GM12878 (cell line): Measurements from ENCODE around the gene SLC25A51. TPM values are rescaled to one million over a fixed set of nuclear protein-coding genes. Genes with fewer than 3 reads are reported as not detected.

Experiments used
- ATAC-seq: fragments of 200-7000 bp; cut with Tn5 transposase; 3 replicates; pipeline ENCODE4 v1.9.1; 2020; ENCODE audit warnings: mild to moderate bottlenecking, moderate library complexity
- BruUV-seq: library from RNA; stranded (reverse); fragments of 400-500 nt; replicated peaks from 2 replicates; lab custom pipeline; 2021; lab: Mats Ljungman, UMichigan
- CTCF ChIA-PET: fragments of 300-600 bp; sonication (Branson Sonifier 250); formaldehyde crosslinking; extraction: SDS; loops from one replicate; lab custom pipeline; 2021; ENCODE audit warnings: inconsistent platforms; lab: Yijun Ruan, JAX
- POLR2A ChIA-PET: fragments of 350-600 bp; formaldehyde crosslinking; extraction: SDS; loops from one replicate; lab custom pipeline; 2021; ENCODE audit warnings: inconsistent platforms; lab: Charles Lee
- RAD21 ChIA-PET: fragments of 300-600 bp; sonication (Branson Sonifier 250); formaldehyde crosslinking; loops from one replicate; lab custom pipeline; 2023; ENCODE audit warnings: antibody characterized with exemption; ENCODE audit not compliant: unreplicated experiment; lab: Charles Lee
- SMC1A ChIA-PET: fragments of 300-600 bp; sonication (Branson Sonifier 250); formaldehyde crosslinking; loops from one replicate; lab custom pipeline; 2023; ENCODE audit not compliant: unreplicated experiment, uncharacterized antibody; lab: Charles Lee
- DNase-seq: peaks from one replicate; pipeline ENCODE4 v3.0.0-alpha.2; 2011; ENCODE audit warnings: low read depth, low spot score
- FAIRE-seq: peaks from 3 replicates; lab custom pipeline; 2011; peaks lifted over from hg19 to GRCh38; lab: Jason Lieb, UNC
- H2AFZ ChIP-seq: 2 replicates; pipeline ENCODE4 v1.6.0; 2011; ENCODE audit warnings: low read depth, low read length, control low read depth; ENCODE audit not compliant: control insufficient read depth
- H3K27ac ChIP-seq: 2 replicates; pipeline ENCODE4 v1.5.1; 2011; ENCODE audit warnings: control low read depth; ENCODE audit not compliant: control insufficient read depth, insufficient read depth
- H3K27me3 ChIP-seq, 2 experiments: replicated peaks in 1 of 2; 2 replicates each; pipeline versions ENCODE4 v1.6.0 to v1.6.1; 2011; ENCODE audit warnings: low read length in 1 of 2; ENCODE audit not compliant: control insufficient read depth in 2 of 2, insufficient read depth in 2 of 2
- H3K36me3 ChIP-seq, 2 experiments: 2 replicates each; pipeline ENCODE4 v1.5.1; 2011; ENCODE audit warnings: low read length in 1 of 2; ENCODE audit not compliant: control insufficient read depth in 2 of 2, insufficient read depth in 2 of 2
- H3K4me1 ChIP-seq: 2 replicates; pipeline ENCODE4 v1.6.1; 2011; ENCODE audit warnings: mild to moderate bottlenecking, low read length, moderate library complexity, mixed read lengths; ENCODE audit not compliant: control insufficient read depth, insufficient read depth
- H3K4me2 ChIP-seq: 2 replicates; pipeline ENCODE4 v1.6.0; 2011; ENCODE audit warnings: control low read depth; ENCODE audit not compliant: control insufficient read depth, insufficient read depth
- H3K4me3 ChIP-seq: fragments of 200-600 bp; sonication (generic); 2 replicates; pipeline ENCODE4 v1.5.1; 2016
- H3K79me2 ChIP-seq: 2 replicates; pipeline ENCODE4 v1.6.0; 2011; ENCODE audit warnings: low read length; ENCODE audit not compliant: control insufficient read depth, insufficient read depth
- H3K9ac ChIP-seq: 2 replicates; pipeline ENCODE4 v1.8.0; 2011; ENCODE audit warnings: low read length, control low read depth, mixed read lengths; ENCODE audit not compliant: control insufficient read depth, insufficient read depth
- H3K9me3 ChIP-seq: replicated peaks from 3 replicates; pipeline ENCODE4 v1.5.1; 2011; ENCODE audit warnings: mild to moderate bottlenecking, low read length; ENCODE audit not compliant: control insufficient read depth, insufficient read depth
- H4K20me1 ChIP-seq: 2 replicates; pipeline ENCODE4 v1.6.0; 2011; ENCODE audit not compliant: control insufficient read depth, insufficient read depth
- ATF2 ChIP-seq: IDR thresholded peaks from 2 replicates; pipeline ENCODE4 v1.6.1; 2012; ENCODE audit warnings: low read length, inconsistent platforms
- BCLAF1 ChIP-seq: fragments of 450-650 bp; IDR thresholded peaks from 2 replicates; pipeline ENCODE4 v1.6.1; 2017; ENCODE audit warnings: antibody characterized with exemption, mild to moderate bottlenecking, moderate library complexity
- CHD1 ChIP-seq: IDR thresholded peaks from 2 replicates; pipeline ENCODE4 v1.6.1; 2012; ENCODE audit warnings: low read depth, low read length, improper control_type of control experiment
- CREB1 ChIP-seq: IDR thresholded peaks from 2 replicates; pipeline ENCODE4 v1.6.1; 2012; ENCODE audit warnings: low read depth, mild to moderate bottlenecking, inconsistent platforms
- FOXK2 ChIP-seq: fragments of 450-650 bp; IDR thresholded peaks from 2 replicates; pipeline ENCODE4 v1.6.1; 2017; ENCODE audit warnings: mild to moderate bottlenecking, moderate library complexity
- NBN ChIP-seq: fragments of 450-650 bp; IDR thresholded peaks from 2 replicates; pipeline ENCODE4 v1.6.1; 2016
- NFYA ChIP-seq: IDR thresholded peaks from 2 replicates; pipeline ENCODE4 v1.6.1; 2011; ENCODE audit warnings: low read depth, mild to moderate bottlenecking, low read length, improper control_type of control experiment, borderline replicate concordance
- POLR2A ChIP-seq: IDR thresholded peaks from 2 replicates; pipeline ENCODE4 v1.6.1; 2011; ENCODE audit warnings: low read depth, mild to moderate bottlenecking, low read length
- POLR2AphosphoS2 ChIP-seq: IDR thresholded peaks from 2 replicates; pipeline ENCODE4 v1.6.1; 2011; ENCODE audit warnings: low read depth, mild to moderate bottlenecking, low read length, improper control_type of control experiment, moderate library complexity
- SKIL ChIP-seq: fragments of 450-650 bp; IDR thresholded peaks from 2 replicates; pipeline ENCODE4 v1.6.1; 2017; ENCODE audit warnings: mild to moderate bottlenecking, low read depth, inconsistent platforms; ENCODE audit not compliant: poor library complexity, severe bottlenecking
- STAT3 ChIP-seq: IDR thresholded peaks from 2 replicates; pipeline ENCODE4 v1.6.1; 2011; ENCODE audit warnings: low read depth, low read length, improper control_type of control experiment
- TCF12 ChIP-seq: IDR thresholded peaks from 2 replicates; pipeline ENCODE4 v1.6.1; 2011; ENCODE audit warnings: low read depth, mild to moderate bottlenecking, low read length
- ZBTB4 ChIP-seq: fragments of 450-650 bp; formaldehyde crosslinking; IDR thresholded peaks from 2 replicates; pipeline ENCODE4 v1.4.0; 2022; ENCODE audit warnings: mild to moderate bottlenecking, moderate library complexity
- ZNF217 ChIP-seq: fragments of 450-650 bp; IDR thresholded peaks from 2 replicates; pipeline ENCODE4 v1.6.1; 2017; ENCODE audit warnings: antibody characterized with exemption, mild to moderate bottlenecking
- ZNF274 ChIP-seq: IDR thresholded peaks from one replicate; pipeline ENCODE4 v1.8.0; 2011; ENCODE audit not compliant: insufficient read length, insufficient read depth
- WGBS: methylation state at CpG from one replicate; pipeline ENCODE4 v1.1.6; 2016; ENCODE audit warnings: low lambda C conversion rate; ENCODE audit not compliant: insufficient replicate concordance, insufficient coverage; ENCODE audit errors: missing lambda C conversion rate; 5-methylcytosine and 5-hydroxymethylcytosine counted together
- in situ Hi-C: fragments of 300-500 bp; cut with MboI; formaldehyde crosslinking; loops from 9 replicates; pipeline ENCODE4 v1.14.3; 2018; ENCODE audit warnings: mixed read lengths
- intact Hi-C: fragments of 100-400 bp; cut with micrococcal nuclease; formaldehyde crosslinking; loops from one replicate; pipeline ENCODE4 v1.14.2; 2022; ENCODE audit not compliant: unreplicated experiment
- polyA plus RNA-seq, 11 experiments: library from polyadenylated mRNA; depleted of rRNA in 4 of 11; unstranded in 6 of 11; stranded (reverse) in 5 of 11; fragments of >200 nt; fragmentation: Nextera tagmentation in 4 of 11; fragmentation: Illumina TruSeq in 1 of 11; extraction: Ambion mirVana in 4 of 11; extraction: Trizol in 1 of 11; gene quantifications; 1 replicate in 1 of 11; 2 replicates in 10 of 11; pipeline versions ENCODE4 v1.2.1 to v1.2.3, GENCODE V29; 2011 to 2016; ENCODE audit warnings: inconsistent platforms in 2 of 11, missing spikeins in 2 of 11, low read depth in 1 of 11
- total RNA-seq, 4 experiments: library from RNA; depleted of rRNA in 3 of 4; stranded (reverse); fragments of >200 nt in 3 of 4; fragmentation: Illumina TruSeq in 1 of 4; extraction: Trizol in 1 of 4; gene quantifications; 2 replicates each; pipeline versions ENCODE4 v1.2.1 to v1.2.3, GENCODE V29; 2013 to 2021

The SLC25A51 gene
- total and polyA plus RNA-seq, 10 of the 15 experiments (the other 5 are each of a cell fraction or from before 2014, with no cell fraction given), result 3.8 to 29.3 (median 13.2) TPM

- H4K20me1 ChIP-seq, result no peaks in the 10 kb centered on the region
- no peak overlapping the region for H3K27ac ChIP-seq
- RAD21 ChIA-PET, result interaction anchor here (0.8 to 5.4 kb wide), 8 partner anchors 145 to 445 kb away, joined by 3 to 51 read pairs (median 4); no protein-coding TSS in a partner anchor
- BruUV-seq, result no TSS peak
- H3K27me3 ChIP-seq, result no peaks in the 10 kb centered on the region
- H3K9ac ChIP-seq, result no peak overlapping the region
- no peaks in the 10 kb centered on the region for H3K36me3 ChIP-seq
- WGBS, result 54% methylated on average over 14 of the region's 14 CpGs
- no peaks in the 10 kb centered on the region; the same call in 1 of the 2 replicates for H3K4me1 ChIP-seq
- in situ Hi-C loops, result loop anchor here (5.0 to 25.0 kb wide), 2 partner anchors 51 to 771 kb away; no protein-coding TSS in a partner anchor
- CTCF ChIA-PET, result interaction anchor here (0.9 to 9.5 kb wide), 8 partner anchors 9 to 447 kb away, joined by 3 to 120 read pairs (median 13); partner anchors contain the start of gene SHB
- ATAC-seq (no peak), DNase-seq (no peak), FAIRE-seq (no peak)
- no peaks in the 10 kb centered on the region; the same call in 2 of the 3 replicates for H3K9me3 ChIP-seq
- intact Hi-C loops, result no loop called here
- POLR2A ChIA-PET, result no interaction called here
- no peaks in the 10 kb centered on the region for H3K79me2 ChIP-seq
- SMC1A ChIA-PET, result interaction anchor here (1.1 to 6.2 kb wide), 8 partner anchors 78 to 446 kb away, joined by 3 to 64 read pairs (median 18); no protein-coding TSS in a partner anchor
- no peak overlapping the region for H2AFZ ChIP-seq
- no peak overlapping the region for H3K4me2 ChIP-seq
- H3K4me3 ChIP-seq, result no peak overlapping the region
- TF ChIP-seq CHD1 (no peak), FOXK2 (no peak), POLR2AphosphoS2 (no peak), TCF12 (no peak), POLR2A (no peak), CREB1 (no peak), SKIL (no peak), NBN (no peak), ZNF217 (no peak), ZBTB4 (CRISPR knock-in tag) (no peak), BCLAF1 (no peak), STAT3 (no peak), NFYA (no peak), ATF2 (no peak), ZNF274 (no peak)
Observed at GRCh38 chr9:37915911-37916470, 12.1 kb upstream of the SLC25A51 start.
